GM21786 (cell line): ENCODE data around the gene FAM72D.
"Not testable (repeated sequence)": the region's sequence is repeated elsewhere in the genome, so short reads cannot be mapped to it uniquely, and the experiment has no call there.

ENCODE experiments used
- ATAC-seq: cut with Tn5 transposase; IDR thresholded peaks from one replicate; pipeline ENCODE4 v1.9.1; 2021; ENCODE audit not compliant: unreplicated experiment

The FAM72D gene

DNA sequence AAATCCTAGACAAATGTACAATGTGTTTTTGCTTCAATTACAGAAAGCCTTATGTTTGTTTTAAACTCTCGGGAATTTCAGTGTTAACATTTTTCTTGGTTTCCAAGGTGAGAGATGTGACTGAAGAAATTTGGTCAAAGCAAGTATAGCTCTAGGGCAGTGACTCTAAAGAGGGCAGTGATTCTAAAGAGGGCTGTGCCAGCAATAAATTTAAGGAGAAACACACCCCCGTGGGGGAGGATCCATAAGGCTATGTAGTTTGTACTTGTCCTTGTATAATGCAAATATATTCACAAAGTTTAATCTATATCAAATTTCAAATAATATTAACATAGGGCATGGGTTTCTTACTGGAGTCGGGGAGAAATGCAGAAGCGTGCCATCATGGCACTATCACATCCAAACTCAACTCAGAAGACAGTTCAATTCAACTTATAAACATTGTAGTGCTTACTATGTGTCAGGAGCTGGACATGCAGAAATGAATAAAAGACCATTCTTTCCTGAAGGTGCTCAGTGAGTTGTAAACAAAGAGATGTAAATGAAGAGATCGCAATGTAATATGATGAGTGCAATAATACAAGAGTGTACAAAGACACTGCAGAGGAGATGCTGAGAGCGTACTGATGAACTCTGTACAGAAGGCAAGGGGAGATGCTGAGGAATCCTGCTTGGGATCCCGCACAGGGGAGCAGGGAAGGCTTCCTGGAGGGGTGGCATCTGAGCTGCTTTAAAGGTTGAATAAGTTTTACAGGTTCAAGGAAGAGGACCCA is 13.1 kb upstream of the FAM72D start:
- ATAC-seq, result not testable (repeated sequence)

GRCh38 chr1:145093517-145094149 is 2.1 kb upstream of the FAM72D start:
- ATAC-seq, result not testable (repeated sequence)

DNA sequence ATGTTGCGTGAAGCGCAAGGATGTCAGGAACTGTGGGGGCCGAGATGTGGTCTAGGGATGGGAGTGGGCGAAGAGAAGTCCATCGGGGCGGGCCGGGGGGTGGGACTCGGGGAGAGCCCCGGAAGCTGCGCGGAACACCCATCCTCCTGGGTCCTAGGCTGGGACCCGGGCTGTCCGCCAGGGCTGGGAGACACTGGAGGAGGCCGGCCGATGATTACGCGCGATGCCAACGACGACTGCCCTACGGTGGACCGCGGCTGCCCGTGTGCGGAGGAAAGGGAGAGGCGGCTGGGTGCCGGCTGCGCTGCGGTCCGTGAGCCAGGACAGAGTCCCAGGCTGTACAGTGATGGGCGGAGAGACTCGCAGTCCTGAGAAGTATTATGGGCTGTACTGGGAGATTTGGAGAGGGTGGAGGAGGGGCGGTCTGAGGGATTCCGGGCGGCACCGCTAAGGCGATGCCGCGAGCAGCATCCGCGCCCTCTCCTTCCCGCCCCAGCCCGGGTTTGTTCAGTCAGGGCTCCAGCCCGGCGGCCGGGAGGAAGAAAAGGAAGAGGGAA is 1.0 kb upstream of the FAM72D start:
- ATAC-seq, result peak; percentile 1

- ATAC-seq, result not testable (repeated sequence)
Observed at GRCh38 chr1:145101725-145102124, 6.0 kb downstream of the FAM72D start.

DNA sequence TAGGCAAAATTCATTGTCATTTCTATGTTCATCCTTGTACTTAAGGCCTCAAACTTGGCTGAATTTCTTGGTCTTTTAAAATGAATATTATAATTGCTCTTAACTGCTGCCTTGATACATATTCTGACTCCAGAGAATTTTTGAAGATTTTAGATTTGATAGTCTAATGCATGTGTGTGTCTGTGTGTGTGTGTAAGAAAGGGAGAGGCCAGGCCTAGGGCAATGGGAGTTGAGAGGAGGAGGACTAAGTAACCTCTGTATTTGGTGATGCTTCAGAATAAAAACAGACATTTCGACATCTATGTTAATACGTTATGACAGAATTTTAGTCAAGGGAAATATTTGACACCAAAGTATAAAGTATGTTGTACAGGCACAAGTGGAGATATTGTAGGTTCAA is 7.5 kb downstream of the FAM72D start:
- ATAC-seq, result not testable (repeated sequence)

DNA sequence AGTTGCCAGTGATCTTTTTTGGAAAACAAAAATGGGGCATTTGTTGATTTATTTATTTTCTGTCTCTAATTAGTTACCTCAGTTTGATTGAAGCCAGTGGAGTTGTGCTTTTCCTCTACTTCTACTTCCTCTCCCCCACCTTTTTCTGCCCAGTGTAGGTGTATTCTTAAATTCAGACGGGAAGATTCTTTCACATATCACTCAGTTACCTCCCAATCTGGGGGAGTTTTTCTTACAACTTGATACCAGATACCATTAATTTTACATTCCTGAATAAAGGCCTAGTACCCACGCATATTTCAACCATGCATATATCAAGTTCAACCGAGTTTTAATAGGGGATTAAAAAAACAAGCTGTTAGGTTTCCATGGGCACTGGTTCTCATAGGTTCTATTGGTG is 15.9 kb downstream of the FAM72D start:
- ATAC-seq, result not testable (repeated sequence)

- not testable (repeated sequence) for ATAC-seq
Observed at GRCh38 chr1:145112703-145113102, 16.9 kb downstream of the FAM72D start.

- ATAC-seq, result not testable (repeated sequence)
Observed at GRCh38 chr1:145114560-145115057, 18.8 kb downstream of the FAM72D start.

DNA sequence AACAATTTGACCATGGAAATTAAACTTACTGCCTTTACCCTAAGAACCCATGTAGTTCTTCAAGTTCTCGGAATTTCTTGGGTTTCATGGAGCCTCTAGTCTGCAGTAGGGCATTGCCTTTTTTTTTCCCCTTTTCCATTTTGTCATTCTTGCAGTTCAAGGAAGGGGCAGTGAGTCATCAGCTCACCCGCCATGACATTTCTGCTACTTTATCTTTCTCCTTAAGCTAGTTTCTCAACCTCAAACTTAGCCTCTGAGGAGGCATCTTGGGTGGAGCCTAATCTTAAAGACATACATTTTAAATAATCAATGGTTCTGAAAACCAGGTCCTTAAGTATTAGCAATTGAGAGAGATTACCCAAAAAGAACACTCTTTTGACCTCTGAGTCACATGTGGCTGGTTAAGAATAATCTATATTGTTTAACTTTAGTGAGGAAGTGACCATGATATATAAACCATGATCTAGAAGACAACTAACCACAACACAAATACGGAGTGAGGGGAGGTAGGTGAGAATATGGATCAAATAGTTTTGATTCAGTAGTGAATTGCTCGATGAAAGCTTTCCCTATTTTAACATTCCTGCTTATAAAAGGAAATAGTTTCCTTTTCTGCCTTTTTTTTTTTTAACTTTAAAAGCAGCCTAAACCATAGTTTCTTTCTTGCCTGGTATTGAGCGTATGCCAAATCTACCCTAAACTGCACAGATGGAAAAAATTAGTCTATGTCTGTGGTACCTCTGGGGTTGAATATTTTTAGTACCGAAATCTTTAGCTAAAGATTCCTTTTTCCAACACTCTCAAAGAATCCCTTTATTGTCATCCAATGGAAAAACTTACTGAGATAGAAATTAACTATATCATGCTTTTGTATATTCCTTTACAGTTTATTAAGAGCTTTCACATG is 20.1 kb downstream of the FAM72D start:
- ATAC-seq, result not testable (repeated sequence)

DNA sequence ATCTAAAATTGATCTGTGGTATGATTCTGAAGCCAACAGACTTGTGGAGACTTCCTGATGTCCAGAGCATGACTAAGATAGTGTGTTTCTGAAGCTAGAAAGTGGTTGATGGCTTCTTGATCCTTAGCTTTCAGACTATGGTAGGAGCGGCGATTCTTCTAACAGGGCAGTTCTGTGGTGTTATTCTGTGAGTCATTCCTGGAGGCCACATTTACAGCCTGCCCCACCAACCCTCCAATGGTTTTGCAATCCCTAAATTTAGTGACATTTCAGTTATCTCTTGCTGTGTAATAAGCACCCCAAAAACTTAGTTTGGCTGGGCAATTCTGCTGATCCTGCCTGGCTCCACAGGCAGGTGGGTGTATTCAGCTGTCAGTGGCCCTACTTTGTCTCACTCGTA is 24.1 kb downstream of the FAM72D start:
- not testable (repeated sequence) for ATAC-seq

- ATAC-seq, result not testable (repeated sequence)
Observed at GRCh38 chr1:145122344-145123061, 26.7 kb downstream of the FAM72D start.

DNA sequence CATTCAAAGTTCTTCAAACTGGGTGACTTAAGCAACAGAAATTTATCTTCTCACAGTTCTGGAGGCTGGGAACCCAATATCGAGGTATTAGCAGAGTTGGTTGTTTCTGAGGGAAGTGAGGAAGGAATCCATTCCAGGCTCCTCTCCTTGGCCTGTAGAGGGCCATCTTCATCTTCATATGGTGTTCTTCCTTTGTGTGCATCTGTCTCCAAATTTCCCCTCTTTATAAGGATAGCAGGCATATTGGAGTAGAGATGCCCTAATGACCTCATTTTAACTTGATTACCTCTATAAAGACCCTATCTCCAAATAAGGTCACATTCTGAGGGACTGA is 27.3 kb downstream of the FAM72D start:
- not testable (repeated sequence) for ATAC-seq

DNA sequence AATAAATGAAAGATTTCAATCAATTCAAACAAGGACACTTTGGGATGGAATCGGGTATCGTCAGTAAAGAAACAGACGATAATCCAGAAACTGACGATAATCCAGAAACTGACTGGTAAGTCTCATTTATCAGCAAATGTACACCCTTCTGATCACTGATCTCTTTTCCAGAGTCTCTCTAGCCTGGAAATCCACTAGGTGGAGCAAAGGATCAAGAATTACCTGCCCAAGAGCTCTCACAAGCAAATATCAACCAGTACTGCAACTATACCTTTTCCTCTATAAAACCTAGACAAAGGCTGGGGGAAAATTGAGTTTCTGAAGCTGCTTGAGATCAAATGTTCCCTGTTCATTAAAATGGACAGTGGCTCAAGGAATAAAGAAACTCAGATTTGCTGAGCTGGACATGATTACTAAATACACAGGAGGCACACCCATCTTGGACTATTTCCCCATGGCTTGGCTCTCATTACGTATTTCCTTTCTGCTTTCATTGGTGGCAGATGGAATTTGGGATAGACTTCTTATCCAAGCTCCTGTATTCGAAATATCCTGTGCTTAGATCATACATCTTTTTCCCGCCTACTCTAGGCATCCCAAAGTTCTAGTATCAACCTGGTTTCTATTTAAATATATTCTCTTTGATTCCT is 28.3 kb downstream of the FAM72D start:
- ATAC-seq, result not testable (repeated sequence)

DNA sequence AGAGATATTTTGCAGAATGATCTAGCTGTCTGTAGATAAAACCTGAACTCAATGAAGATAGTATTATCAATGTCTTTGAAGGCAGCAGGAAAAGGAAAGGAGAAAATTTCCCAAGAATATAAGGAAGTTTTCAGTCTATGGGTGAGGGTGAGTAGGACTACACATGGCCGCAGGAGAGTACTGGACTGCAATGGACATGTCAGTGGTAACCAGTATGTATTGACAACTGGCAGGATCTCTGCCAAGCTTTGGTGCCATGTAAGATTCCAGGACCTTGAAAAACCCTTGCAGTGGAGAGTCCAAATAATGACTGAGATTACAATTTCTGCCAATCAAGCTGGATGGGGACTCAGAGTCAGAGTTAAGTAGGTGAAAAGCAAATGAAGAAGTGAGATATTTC is 29.3 kb downstream of the FAM72D start:
- ATAC-seq, result not testable (repeated sequence)

DNA sequence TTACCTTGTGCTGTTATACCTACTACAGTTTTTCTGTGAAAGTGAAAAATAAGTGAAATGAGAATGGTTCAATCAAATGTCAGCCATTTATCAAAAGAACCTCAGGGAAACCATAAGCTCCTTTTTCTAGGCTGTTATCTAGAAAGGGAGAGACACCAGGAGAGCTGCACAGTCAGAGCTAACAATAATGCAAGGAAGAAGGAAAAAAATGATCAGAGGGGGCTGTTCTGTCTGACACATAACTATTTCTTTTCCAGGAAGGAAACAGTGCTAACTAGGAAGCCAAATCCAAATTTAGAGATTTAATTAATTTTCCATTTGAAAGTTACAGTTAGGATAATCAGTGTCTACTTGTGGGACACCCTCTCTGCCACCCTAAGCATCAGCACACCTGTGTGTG is 31.4 kb downstream of the FAM72D start:
- not testable (repeated sequence) for ATAC-seq

GRCh38 chr1:145128697-145129469 is 33.1 kb downstream of the FAM72D start:
- ATAC-seq, result not testable (repeated sequence)

- ATAC-seq, result not testable (repeated sequence)
Observed at GRCh38 chr1:145134476-145134875, 38.7 kb downstream of the FAM72D start.

DNA sequence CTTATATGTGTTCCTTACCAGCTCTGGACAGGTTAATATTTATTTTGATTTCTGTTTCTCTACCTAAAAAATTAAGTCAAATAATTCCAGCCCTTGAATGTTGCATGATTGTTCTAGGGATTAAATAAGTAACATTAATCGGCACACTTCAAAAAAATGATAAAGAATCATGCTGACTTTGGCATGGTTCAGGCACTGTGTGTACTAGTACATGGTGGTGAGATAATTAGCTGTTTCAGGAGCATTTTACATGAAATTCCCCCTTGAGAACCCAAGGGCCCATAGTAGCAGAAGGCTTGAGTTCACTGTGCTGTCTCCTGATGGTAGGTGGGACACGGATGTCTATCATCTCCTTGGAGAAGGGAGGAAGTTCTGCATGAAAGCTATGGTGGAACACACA is 44.8 kb downstream of the FAM72D start:
- ATAC-seq, result not testable (repeated sequence)
